Endothelial cell of umbilical vein (primary cell): ENCODE results near the gene TCF7L2. TPM values are rescaled to one million over a fixed set of nuclear protein-coding genes. Genes with fewer than 3 reads are reported as not detected.

ENCODE experiments used
- BruUV-seq: library from RNA; stranded (reverse); fragments of 400-500 nt; replicated peaks from 2 replicates; lab custom pipeline; 2021; lab: Mats Ljungman, UMichigan
- CTCF ChIA-PET: fragments of 300-600, 350-600 bp; sonication (Branson Sonifier 250); formaldehyde crosslinking; loops from one replicate; lab custom pipeline; 2021; ENCODE audit warnings: antibody characterized with exemption, inconsistent platforms; lab: Charles Lee
- POLR2A ChIA-PET: fragments of 300-600, 350-600 bp; sonication (Branson Sonifier 250); formaldehyde crosslinking; loops from one replicate; lab custom pipeline; 2021; ENCODE audit warnings: antibody characterized with exemption, inconsistent platforms; lab: Charles Lee
- DNase-seq: peaks from one replicate; pipeline ENCODE4 v3.0.0-alpha.2; 2011; ENCODE audit warnings: low read depth, low spot score
- FAIRE-seq: peaks from 2 replicates; lab custom pipeline; 2011; peaks lifted over from hg19 to GRCh38; lab: Jason Lieb, UNC
- H2AFZ ChIP-seq: 2 replicates; pipeline ENCODE4 v1.6.0; 2012; ENCODE audit warnings: low read depth, low read length, control low read depth, inconsistent platforms
- H3K27ac ChIP-seq: 2 replicates; pipeline ENCODE4 v1.5.1; 2011; ENCODE audit warnings: low read depth, mild to moderate bottlenecking, control low read depth, low read length, moderate library complexity; ENCODE audit not compliant: insufficient read depth
- H3K27me3 ChIP-seq, 2 experiments: 2 replicates each; pipeline versions ENCODE4 v1.6.0 to v1.6.1; 2011; ENCODE audit warnings: low read length in 2 of 2, mixed read lengths in 1 of 2; ENCODE audit not compliant: control insufficient read depth in 2 of 2, insufficient read depth in 2 of 2
- H3K36me3 ChIP-seq, 2 experiments: 2 replicates in 1 of 2; 3 replicates in 1 of 2; pipeline ENCODE4 v1.5.1; 2011; ENCODE audit warnings: low read length in 2 of 2, mild to moderate bottlenecking in 1 of 2, moderate library complexity in 1 of 2; ENCODE audit not compliant: control insufficient read depth in 2 of 2, insufficient read depth in 2 of 2; ENCODE audit errors: extremely low read depth in 1 of 2
- H3K4me1 ChIP-seq: 3 replicates; pipeline ENCODE4 v1.5.1; 2011; ENCODE audit warnings: mild to moderate bottlenecking, low read length; ENCODE audit not compliant: control insufficient read depth, insufficient read depth; ENCODE audit errors: extremely low read depth
- H3K4me2 ChIP-seq: 2 replicates; pipeline ENCODE4 v1.6.1; 2011; ENCODE audit warnings: low read length, control low read depth, mixed read lengths; ENCODE audit not compliant: insufficient read depth
- H3K4me3 ChIP-seq, 3 experiments: fragments of 200-600 bp in 1 of 3; sonication (generic), shearing (Covaris generic) in 1 of 3; replicated peaks in 1 of 3; 2 replicates each; pipeline ENCODE4 v1.5.1; 2011 to 2016; ENCODE audit warnings: control low read depth in 3 of 3, low read length in 3 of 3, mild to moderate bottlenecking in 2 of 3, inconsistent platforms in 1 of 3, low read depth in 1 of 3, moderate library complexity in 1 of 3; ENCODE audit not compliant: insufficient read depth in 1 of 3
- H3K79me2 ChIP-seq: 2 replicates; pipeline ENCODE4 v1.6.0; 2012; ENCODE audit warnings: low read length, inconsistent platforms; ENCODE audit not compliant: control insufficient read depth, insufficient read depth
- H3K9ac ChIP-seq: replicated peaks from 2 replicates; pipeline ENCODE3; 2011; ENCODE audit warnings: low read length, control low read depth; ENCODE audit not compliant: insufficient read depth; ENCODE audit errors: extremely low read depth
- H3K9me1 ChIP-seq: replicated peaks from 3 replicates; pipeline ENCODE4 v1.6.0; 2011; ENCODE audit warnings: mild to moderate bottlenecking, low read length; ENCODE audit not compliant: control insufficient read depth, insufficient read depth; ENCODE audit errors: extremely low read depth
- H3K9me3 ChIP-seq: replicated peaks from 2 replicates; pipeline ENCODE4 v1.5.1; 2012; ENCODE audit warnings: low read length, inconsistent platforms; ENCODE audit not compliant: control insufficient read depth, insufficient read depth
- H4K20me1 ChIP-seq: replicated peaks from 2 replicates; pipeline ENCODE3; 2011; ENCODE audit warnings: mild to moderate bottlenecking, low read length; ENCODE audit not compliant: control insufficient read depth, insufficient read depth; ENCODE audit errors: extremely low read depth
- CTCF ChIP-seq, 2 donors: IDR thresholded peaks; 1 replicate in 1 of 2; 2 replicates in 1 of 2; pipeline ENCODE4 v1.5.1; 2011; ENCODE audit warnings: low read length in 2 of 2, mild to moderate bottlenecking in 2 of 2, moderate library complexity in 2 of 2, control low read depth in 1 of 2, inconsistent platforms in 1 of 2, low read depth in 1 of 2; ENCODE audit not compliant: insufficient read depth in 1 of 2; ENCODE audit errors: extremely low read depth in 1 of 2
- EZH2 ChIP-seq: IDR thresholded peaks from 2 replicates; pipeline ENCODE4 v1.6.1; 2012; ENCODE audit warnings: borderline replicate concordance, low read depth, mild to moderate bottlenecking, moderate library complexity, low read length, inconsistent platforms; ENCODE audit not compliant: severe bottlenecking
- FOS ChIP-seq: IDR thresholded peaks from 2 replicates; pipeline ENCODE4 v1.6.1; 2011; ENCODE audit warnings: mild to moderate bottlenecking, low read length, moderate library complexity, borderline replicate concordance; ENCODE audit not compliant: insufficient read depth
- GATA2 ChIP-seq: IDR thresholded peaks from 2 replicates; pipeline ENCODE4 v1.7.0; 2011; ENCODE audit warnings: low read depth, mild to moderate bottlenecking, moderate library complexity, mixed read lengths, low read length; ENCODE audit not compliant: insufficient read length, insufficient read depth
- JUN ChIP-seq: IDR thresholded peaks from 2 replicates; pipeline ENCODE4 v1.6.1; 2011; ENCODE audit warnings: borderline replicate concordance, low read depth; ENCODE audit not compliant: insufficient read length, insufficient read depth
- MYC ChIP-seq: IDR thresholded peaks from one replicate; pipeline ENCODE4 v1.6.1; 2011; ENCODE audit warnings: mild to moderate bottlenecking, low read depth, low read length
- POLR2A ChIP-seq: IDR thresholded peaks from 2 replicates; pipeline ENCODE4 v1.6.1; 2012; ENCODE audit warnings: low read depth, mild to moderate bottlenecking, control low read depth, low read length
- POLR2AphosphoS5 ChIP-seq: IDR thresholded peaks from 2 replicates; pipeline ENCODE4 v1.6.1; 2012; ENCODE audit warnings: low read depth, mild to moderate bottlenecking, control low read depth, low read length, moderate library complexity; ENCODE audit not compliant: insufficient read depth
- dilution Hi-C: fragments of 300-500 bp; cut with MboI; formaldehyde crosslinking; loops from one replicate; pipeline ENCODE4 v1.15.0; 2019; ENCODE audit warnings: low sequenced_read_pairs; ENCODE audit not compliant: extremely low pct_ligation_motif_present
- intact Hi-C: fragments of 100-400 bp; cut with micrococcal nuclease; formaldehyde crosslinking; loops from one replicate; pipeline ENCODE4 v1.10.0; 2022
- polyA plus RNA-seq, 4 experiments: library from polyadenylated mRNA; depleted of rRNA in 3 of 4; stranded (reverse) in 3 of 4; unstranded in 1 of 4; fragments of >200 nt; gene quantifications; 2 replicates each; pipeline versions ENCODE4 v1.2.1 to v1.2.3, GENCODE V29; 2011 to 2012; ENCODE audit warnings: missing spikeins in 1 of 4
- total RNA-seq: library from RNA; stranded (reverse); gene quantifications from 2 replicates; pipeline ENCODE4 v1.2.3, GENCODE V29; 2021
- TF ChIP-seq, protein P1 (sequence below): IDR thresholded peaks from 2 replicates; pipeline ENCODE4 v1.6.1; 2011; ENCODE audit not compliant: insufficient read depth, insufficient read length

Gene TCF7L2
- total and polyA plus RNA-seq, 2 donors (not counting 3 experiments of a cell fraction or from before 2014, with no cell fraction given), result 9.9 to 21.8 TPM

DNA sequence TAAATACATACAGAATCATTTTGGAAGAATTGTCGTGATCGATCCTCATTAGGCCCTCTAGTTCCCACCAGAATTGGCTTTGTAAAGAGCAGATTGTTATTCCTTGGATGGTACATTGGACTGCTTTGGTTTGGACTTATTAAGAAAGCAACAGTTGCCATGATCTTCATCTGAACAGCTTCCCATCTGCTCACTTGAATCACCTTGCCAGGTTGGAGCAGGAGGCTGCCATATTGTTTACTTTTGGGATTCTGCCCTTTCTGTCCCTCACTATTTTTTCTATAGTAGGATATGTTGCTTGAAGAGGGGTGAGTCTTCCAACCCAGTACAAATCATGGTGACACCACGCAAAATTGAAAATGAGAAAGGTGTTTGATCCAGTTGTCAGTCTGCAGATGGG is 199.6 kb downstream of the TCF7L2 start:
- H3K9me1 ChIP-seq, result no peaks in the 10 kb centered on the region
- no TSS peak for BruUV-seq
- H4K20me1 ChIP-seq, result no peaks in the 10 kb centered on the region
- H3K36me3 ChIP-seq, result peaks cover 14 to 35% of the 10 kb centered on the region in 2 experiments
- intact Hi-C loops, result no loop called here
- no peak for FAIRE-seq
- no peak overlapping the region for H3K9ac ChIP-seq
- no peaks in the 10 kb centered on the region for H3K9me3 ChIP-seq
- POLR2A ChIA-PET, result interaction anchor here (0.7 kb wide), 1 partner anchor 9 kb away, joined by 3 read pairs; no protein-coding TSS in a partner anchor
- no peak for TF ChIP-seq FOS
- TF ChIP-seq POLR2A, result no peak
- TF ChIP-seq MYC, result no peak
- no peak for TF ChIP-seq GATA2
- TF ChIP-seq CTCF (IDR thresholded peaks at IDR 0.05; ENCODE audit: extremely low read depth in 1 of 2, insufficient read depth in 1 of 2, low read depth in 1 of 2, low read length in 2 of 2), result no peak
- dilution Hi-C loops, result no loop called here
- H3K4me1 ChIP-seq, result no peaks in the 10 kb centered on the region
- H3K4me2 ChIP-seq, result no peak overlapping the region
- H3K79me2 ChIP-seq, result no peaks in the 10 kb centered on the region
- no peak for DNase-seq
- no peak overlapping the region for H2AFZ ChIP-seq
- H3K27me3 ChIP-seq, result no peaks in the 10 kb centered on the region
- no peak overlapping the region for H3K27ac ChIP-seq
- CTCF ChIA-PET, result no interaction called here
- no peak overlapping the region for H3K4me3 ChIP-seq

- H4K20me1 ChIP-seq, result no peaks in the 10 kb centered on the region
- TF ChIP-seq CTCF (IDR thresholded peaks at IDR 0.05; ENCODE audit: extremely low read depth in 1 of 2, insufficient read depth in 1 of 2, low read depth in 1 of 2, low read length in 2 of 2) (no peak), POLR2A (no peak), EZH2 (no peak), JUN (no peak), FOS (no peak), GATA2 (no peak), MYC (no peak), POLR2AphosphoS5 (no peak)
- TF ChIP-seq, protein P1, sequence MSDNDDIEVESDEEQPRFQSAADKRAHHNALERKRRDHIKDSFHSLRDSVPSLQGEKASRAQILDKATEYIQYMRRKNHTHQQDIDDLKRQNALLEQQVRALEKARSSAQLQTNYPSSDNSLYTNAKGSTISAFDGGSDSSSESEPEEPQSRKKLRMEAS, result no peak
- FAIRE-seq (no peak), DNase-seq (no peak)
- H3K27me3 ChIP-seq, result no peaks in the 10 kb centered on the region
- no peaks in the 10 kb centered on the region for H3K9me3 ChIP-seq
- ChIA-PET CTCF (no interaction called here), POLR2A (no interaction called here)
- H2AFZ ChIP-seq, result no peak overlapping the region
- no TSS peak for BruUV-seq
- intact Hi-C loops, result no loop called here
- peaks cover 11 to 33% of the 10 kb centered on the region in 2 experiments for H3K36me3 ChIP-seq
- dilution Hi-C loops, result no loop called here
- H3K79me2 ChIP-seq, result no peaks in the 10 kb centered on the region
- no peak overlapping the region for H3K4me3 ChIP-seq
- no peaks in the 10 kb centered on the region for H3K4me1 ChIP-seq
- no peak overlapping the region for H3K4me2 ChIP-seq
- no peak overlapping the region for H3K9ac ChIP-seq
- no peak overlapping the region for H3K27ac ChIP-seq
- H3K9me1 ChIP-seq, result no peaks in the 10 kb centered on the region
Measured at GRCh38 chr10:113151190-113151666, 201.2 kb downstream of the TCF7L2 start.
